Measurements from ENCODE around the gene MRPL44.

DNA sequence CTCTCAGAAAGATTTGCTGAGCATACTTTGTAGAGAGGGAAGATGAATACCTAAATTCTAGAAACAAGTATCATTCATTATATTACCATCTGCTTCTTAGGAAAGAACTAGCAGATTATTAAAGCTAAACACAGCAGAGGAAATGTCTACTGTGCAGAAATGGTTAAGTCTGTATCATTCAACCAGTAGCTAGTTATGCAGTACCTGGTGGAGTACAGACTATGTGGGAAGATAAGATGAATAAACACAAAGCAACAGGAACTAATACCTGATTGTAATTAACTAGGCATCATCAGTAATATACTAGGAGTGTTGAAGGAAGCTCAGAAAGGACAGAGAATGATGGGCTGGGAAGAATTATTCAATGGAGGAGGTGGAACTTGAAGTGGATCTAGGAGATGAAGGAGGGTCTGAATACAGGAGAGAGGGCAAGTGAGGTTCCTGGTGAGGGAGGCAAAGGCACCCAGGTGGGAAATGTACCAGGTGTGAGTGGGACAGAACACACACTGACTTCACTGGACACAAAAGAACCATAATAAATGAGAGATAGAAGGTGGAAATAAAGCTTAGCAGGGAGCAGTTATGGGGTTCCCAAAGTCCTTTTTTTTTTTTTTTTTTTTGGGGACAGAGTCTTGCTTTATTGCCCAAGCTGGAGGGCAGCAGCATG lies 21.7 kb upstream of the MRPL44 start:
- TF ChIP-seq YY1 (IDR thresholded peaks at IDR 0.05; ENCODE audit: insufficient read depth, insufficient read length) (no peak), SUZ12 (IDR thresholded peaks at IDR 0.05; ENCODE audit: extremely low read depth, insufficient read depth, insufficient read length) (no peak)
